Measurements from ENCODE around the gene BLVRB.

DNA sequence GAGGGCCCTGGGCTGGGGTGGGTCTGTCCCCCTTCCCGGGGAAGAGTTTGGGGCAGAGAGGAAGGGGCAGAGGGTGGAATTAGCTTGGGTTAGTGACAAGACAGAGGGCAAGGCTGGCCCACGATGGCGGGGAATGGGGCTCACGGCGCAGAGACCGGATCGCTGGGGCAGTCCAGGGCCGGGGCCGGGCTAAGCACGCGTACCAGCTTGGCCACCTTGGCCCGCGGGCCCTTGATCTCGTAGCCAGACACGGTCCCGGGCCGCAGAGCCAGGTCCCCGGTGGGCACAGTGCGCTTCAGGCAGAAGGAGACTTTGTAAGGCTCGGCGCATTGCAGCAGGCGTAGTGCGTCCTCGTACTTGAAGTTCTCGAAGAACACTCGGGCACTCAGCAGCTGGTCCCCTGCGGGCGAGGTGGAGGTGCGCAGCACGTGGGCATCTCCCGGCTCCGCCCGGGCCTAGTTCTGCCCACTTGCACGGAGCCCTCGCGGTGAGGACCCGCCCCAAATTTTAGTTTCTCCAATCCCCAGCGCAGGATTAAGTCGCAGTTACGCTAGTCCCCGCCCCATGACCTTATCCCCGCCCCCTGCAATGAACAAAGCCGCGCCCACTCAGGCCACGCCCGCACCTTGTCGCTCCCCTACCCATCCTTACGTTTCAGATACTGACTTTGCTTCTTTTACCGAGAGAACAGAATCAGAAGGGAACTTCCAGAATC lies 67.0 kb downstream of the BLVRB start:
- TF ChIP-seq MAFK (IDR thresholded peaks at IDR 0.05; ENCODE audit: low read length): no peak
- TF ChIP-seq, protein P1, sequence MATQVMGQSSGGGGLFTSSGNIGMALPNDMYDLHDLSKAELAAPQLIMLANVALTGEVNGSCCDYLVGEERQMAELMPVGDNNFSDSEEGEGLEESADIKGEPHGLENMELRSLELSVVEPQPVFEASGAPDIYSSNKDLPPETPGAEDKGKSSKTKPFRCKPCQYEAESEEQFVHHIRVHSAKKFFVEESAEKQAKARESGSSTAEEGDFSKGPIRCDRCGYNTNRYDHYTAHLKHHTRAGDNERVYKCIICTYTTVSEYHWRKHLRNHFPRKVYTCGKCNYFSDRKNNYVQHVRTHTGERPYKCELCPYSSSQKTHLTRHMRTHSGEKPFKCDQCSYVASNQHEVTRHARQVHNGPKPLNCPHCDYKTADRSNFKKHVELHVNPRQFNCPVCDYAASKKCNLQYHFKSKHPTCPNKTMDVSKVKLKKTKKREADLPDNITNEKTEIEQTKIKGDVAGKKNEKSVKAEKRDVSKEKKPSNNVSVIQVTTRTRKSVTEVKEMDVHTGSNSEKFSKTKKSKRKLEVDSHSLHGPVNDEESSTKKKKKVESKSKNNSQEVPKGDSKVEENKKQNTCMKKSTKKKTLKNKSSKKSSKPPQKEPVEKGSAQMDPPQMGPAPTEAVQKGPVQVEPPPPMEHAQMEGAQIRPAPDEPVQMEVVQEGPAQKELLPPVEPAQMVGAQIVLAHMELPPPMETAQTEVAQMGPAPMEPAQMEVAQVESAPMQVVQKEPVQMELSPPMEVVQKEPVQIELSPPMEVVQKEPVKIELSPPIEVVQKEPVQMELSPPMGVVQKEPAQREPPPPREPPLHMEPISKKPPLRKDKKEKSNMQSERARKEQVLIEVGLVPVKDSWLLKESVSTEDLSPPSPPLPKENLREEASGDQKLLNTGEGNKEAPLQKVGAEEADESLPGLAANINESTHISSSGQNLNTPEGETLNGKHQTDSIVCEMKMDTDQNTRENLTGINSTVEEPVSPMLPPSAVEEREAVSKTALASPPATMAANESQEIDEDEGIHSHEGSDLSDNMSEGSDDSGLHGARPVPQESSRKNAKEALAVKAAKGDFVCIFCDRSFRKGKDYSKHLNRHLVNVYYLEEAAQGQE (IDR thresholded peaks at IDR 0.05; ENCODE audit: borderline replicate concordance): no peak
- TF ChIP-seq, protein P1 (CRISPR knock-in tag; IDR thresholded peaks at IDR 0.05; ENCODE audit: low read depth): no peak

All from K562 (cell line).